ENCODE measurements around the gene ELOB.

Gene ELOB

GRCh38 chr16:2755158-2755557 is 21.9 kb downstream of the ELOB start:
- in situ Hi-C loops (cut with MboI; ENCODE audit: low pct_unique_long_range_greater_than_20kb, low sequenced_read_pairs), result no loop called here
- DNase-seq, result no peak

GRCh38 chr16:2753733-2754020 is 23.4 kb downstream of the ELOB start:
- DNase-seq, result no peak
- in situ Hi-C loops (cut with MboI; ENCODE audit: low pct_unique_long_range_greater_than_20kb, low sequenced_read_pairs), result no loop called here

- in situ Hi-C loops (cut with MboI; ENCODE audit: low pct_unique_long_range_greater_than_20kb, low sequenced_read_pairs), result no loop called here
- peak; percentile 43 for DNase-seq
Measured at GRCh38 chr16:2752850-2753732, 24.0 kb downstream of the ELOB start.

- in situ Hi-C loops (cut with MboI; ENCODE audit: low pct_unique_long_range_greater_than_20kb, low sequenced_read_pairs), result no loop called here
- peak; percentile 97 for DNase-seq
Measured at GRCh38 chr16:2752035-2752849, 24.8 kb downstream of the ELOB start, which contains the start of gene SRRM2. Gene SRRM2 (plus strand): TSS chr16:2752638. CDS start chr16:2756365, 3,727 bp downstream.

GRCh38 chr16:2751577-2752034 is 25.5 kb downstream of the ELOB start:
- in situ Hi-C loops (cut with MboI; ENCODE audit: low pct_unique_long_range_greater_than_20kb, low sequenced_read_pairs), result no loop called here
- DNase-seq, result no peak

- in situ Hi-C loops (cut with MboI; ENCODE audit: low pct_unique_long_range_greater_than_20kb, low sequenced_read_pairs), result no loop called here
- no peak for DNase-seq
Measured at GRCh38 chr16:2749936-2750335, 27.1 kb downstream of the ELOB start.

- no peak for DNase-seq
- in situ Hi-C loops (cut with MboI; ENCODE audit: low pct_unique_long_range_greater_than_20kb, low sequenced_read_pairs), result no loop called here
Measured at GRCh38 chr16:2749476-2749875, 27.6 kb downstream of the ELOB start.

GRCh38 chr16:2748757-2749455 is 28.2 kb downstream of the ELOB start:
- in situ Hi-C loops (cut with MboI; ENCODE audit: low pct_unique_long_range_greater_than_20kb, low sequenced_read_pairs), result no loop called here
- no peak for DNase-seq

- in situ Hi-C loops (cut with MboI; ENCODE audit: low pct_unique_long_range_greater_than_20kb, low sequenced_read_pairs), result no loop called here
- DNase-seq, result no peak
Measured at GRCh38 chr16:2745961-2746360, 31.1 kb downstream of the ELOB start.

GRCh38 chr16:2745116-2745890 is 31.8 kb downstream of the ELOB start:
- no peak for DNase-seq
- in situ Hi-C loops (cut with MboI; ENCODE audit: low pct_unique_long_range_greater_than_20kb, low sequenced_read_pairs), result no loop called here

GRCh38 chr16:2744711-2745110 is 32.4 kb downstream of the ELOB start:
- DNase-seq, result no peak
- in situ Hi-C loops (cut with MboI; ENCODE audit: low pct_unique_long_range_greater_than_20kb, low sequenced_read_pairs), result no loop called here

GRCh38 chr16:2743007-2743810 is 33.9 kb downstream of the ELOB start:
- in situ Hi-C loops (cut with MboI; ENCODE audit: low pct_unique_long_range_greater_than_20kb, low sequenced_read_pairs), result no loop called here
- no peak for DNase-seq

GRCh38 chr16:2742323-2743006 is 34.6 kb downstream of the ELOB start:
- DNase-seq, result no peak
- in situ Hi-C loops (cut with MboI; ENCODE audit: low pct_unique_long_range_greater_than_20kb, low sequenced_read_pairs), result no loop called here

- DNase-seq, result no peak
- in situ Hi-C loops (cut with MboI; ENCODE audit: low pct_unique_long_range_greater_than_20kb, low sequenced_read_pairs), result no loop called here
Measured at GRCh38 chr16:2741168-2741567, 35.9 kb downstream of the ELOB start.

- DNase-seq, result no peak
Measured at GRCh38 chr16:2740476-2740875, 36.6 kb downstream of the ELOB start.

GRCh38 chr16:2739625-2740430 is 37.3 kb downstream of the ELOB start:
- in situ Hi-C loops (cut with MboI; ENCODE audit: low pct_unique_long_range_greater_than_20kb, low sequenced_read_pairs), result no loop called here
- DNase-seq, result no peak

More at GRCh38 chr16:2740476-2740875, 36.6 kb downstream of the ELOB start:
- in situ Hi-C loops (cut with MboI; ENCODE audit: low pct_unique_long_range_greater_than_20kb, low sequenced_read_pairs), result no loop called here

GRCh38 chr16:2738615-2739014 is 38.5 kb downstream of the ELOB start:
- in situ Hi-C loops (cut with MboI; ENCODE audit: low pct_unique_long_range_greater_than_20kb, low sequenced_read_pairs), result no loop called here
- DNase-seq, result no peak

Data from KBM-7 (cell line).